ENCODE data around the gene EIF2S2.

EIF2S2 gene

GRCh38 chr20:34058831-34059230 lies 53.2 kb downstream of the EIF2S2 start:
- no peak for DNase-seq

GRCh38 chr20:34055290-34055689 lies 56.8 kb downstream of the EIF2S2 start:
- DNase-seq, result no peak

GRCh38 chr20:34052414-34052813 lies 59.6 kb downstream of the EIF2S2 start:
- DNase-seq, result no peak

GRCh38 chr20:34049897-34050695 lies 61.9 kb downstream of the EIF2S2 start:
- no peak for DNase-seq

- DNase-seq, result no peak
These were observed 62.7 kb downstream of the EIF2S2 start for GRCh38 chr20:34049389-34049788.

- DNase-seq, result no peak
These were observed 64.1 kb downstream of the EIF2S2 start for GRCh38 chr20:34047917-34048316.

- no peak for DNase-seq
These were observed 64.9 kb downstream of the EIF2S2 start for GRCh38 chr20:34047010-34047687.

GRCh38 chr20:34045930-34046725 lies 65.9 kb downstream of the EIF2S2 start:
- DNase-seq, result no peak

GRCh38 chr20:34045294-34045693 lies 66.7 kb downstream of the EIF2S2 start:
- no peak for DNase-seq

GRCh38 chr20:34043025-34043424 lies 69.0 kb downstream of the EIF2S2 start:
- no peak for DNase-seq

- no peak for DNase-seq
These were observed 69.8 kb downstream of the EIF2S2 start for GRCh38 chr20:34042262-34042661.

- no peak for DNase-seq
These were observed 70.8 kb downstream of the EIF2S2 start for GRCh38 chr20:34041226-34041625.

- no peak for DNase-seq
These were observed 71.6 kb downstream of the EIF2S2 start for GRCh38 chr20:34040300-34040995.
